HS-5 (cell line): Measurements from ENCODE around the gene EPB41L5.
"Not testable (repeated sequence)": the region's sequence is repeated elsewhere in the genome, so short reads cannot be mapped to it uniquely, and the experiment has no call there.

Experiments used
- DNase-seq: peaks from one replicate; pipeline ENCODE4 v3.0.0-alpha.2; 2012; ENCODE audit warnings: low read depth

EPB41L5 gene

DNA sequence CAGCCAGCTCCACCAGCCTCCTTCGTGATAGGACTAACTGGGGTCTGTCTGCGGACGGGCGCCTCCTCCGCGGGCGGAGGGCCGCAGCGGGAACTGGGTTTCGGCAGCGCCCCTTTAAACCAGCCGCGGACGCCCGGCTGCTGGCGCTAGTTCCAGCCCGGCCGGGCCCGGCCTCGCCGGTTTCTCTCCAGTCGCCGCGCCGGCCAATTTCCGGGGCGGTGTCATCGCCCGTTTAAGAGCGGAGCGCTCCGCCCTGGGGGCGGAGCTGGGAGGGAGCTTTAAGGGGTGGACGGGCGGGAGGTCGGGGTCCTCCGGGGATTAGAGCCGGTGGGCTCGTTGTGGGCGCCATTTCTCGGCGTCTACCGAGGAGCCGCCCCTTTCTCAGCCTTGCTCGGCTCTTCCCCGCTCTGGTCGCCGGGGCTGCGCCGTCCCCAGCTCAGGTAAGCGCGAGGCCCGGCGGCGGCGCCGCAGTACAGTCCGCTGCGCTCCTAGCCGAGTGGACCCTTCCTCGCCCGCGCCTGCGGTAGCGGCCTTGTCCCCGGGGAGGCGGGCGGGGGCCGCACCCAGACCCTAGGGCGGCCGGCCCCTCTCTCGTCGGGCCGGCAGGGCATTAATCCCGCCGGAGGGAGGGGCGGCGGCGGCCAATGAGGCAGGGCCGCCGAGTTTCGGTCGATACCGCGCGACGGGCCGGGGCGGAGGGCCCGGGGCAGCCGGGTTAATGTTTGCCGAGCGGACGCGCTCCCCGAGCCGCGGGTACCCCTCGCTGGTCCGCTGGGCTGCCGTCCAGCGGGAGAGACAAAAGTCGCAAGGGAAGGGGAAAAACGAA lies at the start of gene EPB41L5:
Gene EPB41L5, plus strand, starts transcription at position 307 of the 826 bp plus-strand sequence. CDS start 6,008 bp downstream, outside the sequence.
- peak; percentile 67 for DNase-seq

GRCh38 chr2:119981896-119982295 lies 31.0 kb upstream of the EPB41L5 start:
- no peak for DNase-seq

GRCh38 chr2:119982506-119982905 lies 30.4 kb upstream of the EPB41L5 start:
- DNase-seq, result no peak

GRCh38 chr2:119983108-119983507 lies 29.8 kb upstream of the EPB41L5 start:
- DNase-seq, result no peak

GRCh38 chr2:119996148-119996547 lies 16.7 kb upstream of the EPB41L5 start:
- DNase-seq, result no peak

DNA sequence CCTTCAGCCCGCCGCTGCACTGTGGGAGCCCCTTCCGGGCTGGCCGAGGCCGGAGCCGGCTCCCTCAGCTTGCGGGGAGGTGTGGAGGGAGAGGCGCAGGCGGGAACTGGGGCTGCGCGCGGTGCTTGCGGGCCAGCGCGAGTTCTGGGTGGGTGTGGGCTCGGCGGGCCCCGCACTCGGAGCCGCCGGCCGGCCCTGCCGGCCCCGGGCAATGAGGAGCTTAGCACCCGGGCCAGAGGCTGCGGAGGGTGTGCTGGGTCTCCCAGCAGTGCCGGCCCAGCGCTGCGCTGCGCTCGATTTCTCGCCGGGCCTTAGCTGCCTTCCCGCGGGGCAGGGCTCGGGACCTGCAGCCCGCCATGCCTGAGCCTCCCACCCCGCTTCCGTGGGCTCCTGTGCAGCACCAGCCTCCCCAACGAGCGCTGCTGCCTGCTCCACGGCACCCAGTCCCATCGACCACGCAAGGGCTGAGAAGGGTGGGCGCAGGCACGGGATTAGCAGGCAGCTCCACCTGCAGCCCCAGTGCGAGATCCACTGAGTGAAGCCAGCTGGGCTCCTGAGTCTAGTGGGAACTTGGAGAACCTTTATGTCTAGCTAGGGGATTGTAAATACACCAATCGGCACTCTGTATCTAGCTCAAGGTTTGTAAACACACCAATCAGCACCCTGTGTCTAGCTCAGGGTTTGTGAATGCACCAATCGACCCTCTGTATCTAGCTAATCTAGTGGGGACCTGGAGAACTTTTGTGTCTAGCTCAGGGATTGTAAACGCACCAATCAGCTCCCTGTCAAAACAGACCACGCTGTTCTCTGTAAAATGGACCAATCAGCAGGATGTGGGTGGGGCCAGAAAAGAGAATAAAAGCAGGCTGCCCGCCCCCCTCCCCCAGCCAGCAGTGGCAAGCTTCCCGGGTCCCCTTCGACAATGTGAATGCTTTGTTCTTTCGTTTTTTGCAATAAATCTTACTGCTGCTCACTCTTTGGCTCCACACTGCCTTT lies 15.7 kb upstream of the EPB41L5 start:
- DNase-seq, result not testable (repeated sequence)

DNA sequence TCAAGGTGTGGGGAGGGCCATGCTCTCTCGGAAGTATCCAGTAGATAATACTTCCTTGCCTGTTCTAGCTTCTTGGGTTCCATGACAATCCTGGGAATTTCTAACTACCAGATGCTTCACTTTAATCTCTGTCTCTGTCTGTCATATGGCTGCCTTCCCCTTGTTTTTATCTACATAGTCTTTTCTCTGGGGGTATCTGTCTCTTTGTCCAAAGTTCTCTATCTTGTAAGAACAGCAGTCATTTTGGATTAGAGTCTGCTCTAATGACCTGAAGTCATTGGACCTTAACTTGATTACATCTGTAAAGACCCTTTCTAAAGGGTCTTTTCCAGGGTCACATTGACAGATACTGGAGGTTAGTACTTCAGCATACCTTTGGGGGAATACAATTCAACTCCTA lies 11.4 kb upstream of the EPB41L5 start:
- no peak for DNase-seq

- DNase-seq, result no peak
Measured at GRCh38 chr2:120004254-120004653, 8.6 kb upstream of the EPB41L5 start.

DNA sequence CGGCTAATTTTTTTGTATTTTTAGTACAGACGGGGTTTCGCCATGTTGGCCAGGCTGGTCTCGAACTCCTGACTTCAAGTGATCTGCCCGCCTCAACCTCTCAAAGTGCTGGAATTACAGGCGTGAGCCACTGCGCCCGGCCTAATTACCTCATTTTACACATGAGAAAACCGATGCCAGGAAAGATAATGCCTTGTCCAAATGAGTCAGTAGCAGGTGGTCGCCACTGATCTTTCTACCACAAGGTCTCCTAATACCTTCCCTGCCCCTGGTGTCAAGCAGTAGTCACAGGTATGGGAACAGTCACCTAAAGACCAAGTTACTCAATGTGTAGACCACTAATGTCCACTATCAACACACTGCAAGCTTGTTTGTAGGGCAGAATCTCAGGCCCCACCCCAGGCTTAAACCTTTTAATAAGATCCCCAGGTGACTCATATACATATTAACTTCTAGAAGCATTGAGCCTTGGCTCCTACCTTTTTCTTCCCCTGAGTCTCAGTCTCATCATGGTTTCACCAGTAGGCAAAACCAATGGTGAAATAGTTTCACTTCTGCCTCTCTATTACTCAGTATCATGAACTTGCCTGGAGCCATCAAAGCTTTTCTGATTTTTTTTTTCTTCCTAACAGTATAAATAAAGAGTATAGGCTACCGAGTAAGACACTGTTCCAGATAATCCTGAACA lies 6.9 kb upstream of the EPB41L5 start:
- DNase-seq, result no peak

GRCh38 chr2:120007851-120008250 lies 5.0 kb upstream of the EPB41L5 start:
- no peak for DNase-seq

GRCh38 chr2:120012363-120012762 lies 514 bp upstream of the EPB41L5 start:
- DNase-seq, result no peak

DNA sequence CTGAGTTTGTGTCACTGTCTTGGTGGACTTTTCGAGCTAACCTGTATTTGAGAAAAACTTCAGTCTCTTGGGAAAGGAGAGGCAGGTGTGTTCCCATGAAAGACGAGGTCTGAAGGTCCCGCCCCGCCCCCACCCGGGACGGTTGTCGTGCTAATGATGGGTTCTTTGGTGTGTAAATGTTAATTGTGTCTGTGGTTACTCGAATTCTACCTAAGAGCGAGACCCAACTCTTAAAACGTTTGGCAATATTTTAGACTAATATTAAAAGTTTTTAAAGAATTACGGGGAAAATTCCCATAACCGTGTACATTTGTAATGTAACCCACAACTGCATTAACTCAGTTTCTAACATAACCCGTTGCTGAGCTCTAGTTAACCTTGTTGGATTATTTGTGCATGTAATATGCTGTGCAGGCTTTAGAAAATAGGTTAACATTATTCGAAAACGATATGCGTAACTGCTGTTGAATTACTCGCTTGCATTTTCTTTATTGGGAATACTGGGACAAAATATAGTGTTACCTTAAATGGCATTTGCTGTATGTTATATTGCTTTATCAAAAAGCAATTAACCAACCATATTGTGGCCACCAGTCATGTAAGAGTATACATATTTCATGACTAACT lies 833 bp downstream of the EPB41L5 start:
- no peak for DNase-seq

DNA sequence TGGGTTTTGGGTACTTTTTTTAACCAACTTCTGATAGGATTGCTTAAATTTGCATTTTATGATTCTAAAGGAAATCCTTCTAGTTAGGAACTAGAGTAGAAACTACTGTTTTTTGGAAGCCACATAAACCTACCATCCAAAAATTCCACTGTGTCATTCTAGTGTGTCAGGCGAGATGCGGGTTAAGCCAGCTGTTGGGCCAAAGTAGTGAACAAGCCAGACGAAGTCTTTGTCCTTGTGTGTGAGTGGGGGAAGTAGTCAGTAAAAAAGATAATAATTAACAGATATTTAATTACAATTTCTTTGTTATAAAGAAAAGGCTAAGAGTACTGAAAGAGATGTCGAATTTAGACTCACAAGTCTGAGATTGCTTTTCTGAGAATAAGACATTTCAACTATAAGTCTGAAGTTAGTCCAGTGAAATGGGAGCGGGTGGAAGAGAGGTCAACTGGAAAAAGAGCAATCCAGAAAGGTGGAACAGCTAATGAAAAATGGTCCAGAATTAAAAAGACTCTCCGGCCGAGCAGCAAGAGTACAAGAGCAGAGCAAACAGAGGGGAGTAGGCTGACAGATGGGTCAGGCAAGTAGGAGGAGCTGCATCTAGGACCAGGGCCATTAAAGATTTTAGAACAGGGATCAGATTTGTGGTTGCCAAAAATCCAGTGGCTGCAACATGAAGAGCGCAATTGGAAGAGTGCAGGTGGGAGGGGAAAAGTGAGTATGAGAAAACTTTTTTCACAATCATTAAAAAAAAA lies 1.5 kb downstream of the EPB41L5 start:
- no peak for DNase-seq

DNA sequence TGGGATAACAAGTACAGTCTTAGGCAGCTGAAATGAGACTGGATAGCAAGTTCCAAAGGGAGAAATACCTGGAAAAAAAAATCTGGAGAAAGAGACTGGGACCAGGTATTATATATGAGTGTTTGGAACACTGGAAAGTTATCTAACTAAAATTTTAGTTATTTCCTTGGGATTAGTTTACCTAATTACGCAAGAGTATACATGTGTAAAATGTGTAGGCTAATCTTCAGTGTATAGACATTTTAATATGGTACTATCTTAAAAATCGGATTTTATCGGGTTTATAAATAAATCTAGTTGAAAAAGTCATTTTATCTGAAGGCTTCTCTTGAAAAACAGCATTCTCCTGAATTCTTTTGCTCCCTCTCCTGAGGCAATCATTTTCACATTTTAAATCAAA lies 3.9 kb downstream of the EPB41L5 start:
- DNase-seq, result no peak

- DNase-seq, result no peak
Measured at GRCh38 chr2:120017201-120017600, 4.3 kb downstream of the EPB41L5 start.

GRCh38 chr2:120018549-120018948 lies 5.7 kb downstream of the EPB41L5 start:
- DNase-seq, result no peak

GRCh38 chr2:120020554-120020953 lies 7.7 kb downstream of the EPB41L5 start:
- no peak for DNase-seq

DNA sequence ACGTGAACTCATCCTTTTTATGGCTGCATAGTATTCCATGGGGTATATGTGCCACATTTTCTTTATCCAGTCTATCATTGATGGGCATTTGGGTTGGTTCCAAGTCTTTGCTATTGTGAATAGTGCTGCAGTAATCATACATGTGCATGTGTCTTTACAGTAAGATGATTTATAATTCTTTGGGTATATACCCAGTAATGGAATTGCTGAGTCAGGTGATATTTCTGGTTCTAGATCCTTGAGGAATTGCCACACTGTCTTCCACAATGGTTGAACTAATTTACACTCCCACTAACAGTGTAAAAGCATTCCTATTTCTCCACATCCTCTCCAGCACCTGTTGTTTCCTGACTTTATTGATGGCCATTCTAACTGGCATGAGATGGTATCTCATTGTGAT lies 9.6 kb downstream of the EPB41L5 start:
- not testable (repeated sequence) for DNase-seq

DNA sequence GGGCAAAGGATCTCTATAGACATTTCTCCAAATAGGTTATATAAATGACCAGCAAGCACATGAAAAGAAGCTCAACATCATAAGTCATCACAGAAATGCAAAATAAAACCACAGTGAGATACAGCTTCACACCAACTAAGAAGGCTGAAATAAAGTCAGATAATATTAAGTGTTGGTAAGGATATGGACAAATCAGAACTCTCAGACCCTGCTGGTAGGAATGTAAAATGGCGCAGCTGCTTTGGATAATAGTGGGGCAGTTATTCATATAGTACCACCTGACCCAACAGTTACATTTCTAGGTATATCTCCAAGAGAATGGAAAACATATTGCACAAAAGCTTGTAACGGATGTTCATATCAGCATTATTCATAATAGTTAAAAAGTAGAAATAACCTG lies 14.0 kb downstream of the EPB41L5 start:
- no peak for DNase-seq

- no peak for DNase-seq
Measured at GRCh38 chr2:120028795-120029194, 15.9 kb downstream of the EPB41L5 start.
